Osteoblast (primary cell): ENCODE results near the gene COPG1. TPM values are rescaled to one million over a fixed set of nuclear protein-coding genes. Genes with fewer than 3 reads are reported as not detected.

Experiments used
- DNase-seq: peaks from one replicate; pipeline ENCODE4 v3.0.0; 2011; ENCODE audit warnings: low spot score, mixed read lengths; ENCODE audit not compliant: insufficient read length; ENCODE audit errors: missing footprints
- H2AFZ ChIP-seq: 2 replicates; pipeline ENCODE4 v1.6.0; 2011; ENCODE audit warnings: mild to moderate bottlenecking, low read length
- H3K27ac ChIP-seq: 2 replicates; pipeline ENCODE4 v1.5.1; 2011; ENCODE audit warnings: mild to moderate bottlenecking, low read depth, low read length, moderate library complexity
- H3K27me3 ChIP-seq: 2 replicates; pipeline ENCODE4 v1.6.0; 2012; ENCODE audit warnings: mild to moderate bottlenecking, control low read depth, inconsistent platforms, low read length, moderate library complexity; ENCODE audit not compliant: insufficient read depth
- H3K36me3 ChIP-seq: 2 replicates; pipeline ENCODE4 v1.5.1; 2011; ENCODE audit warnings: mild to moderate bottlenecking, low read length, control low read depth, moderate library complexity; ENCODE audit not compliant: insufficient read depth
- H3K4me1 ChIP-seq: 2 replicates; pipeline ENCODE4 v1.5.1; 2011; ENCODE audit warnings: mild to moderate bottlenecking, low read length, control low read depth, moderate library complexity; ENCODE audit not compliant: insufficient read depth
- H3K4me2 ChIP-seq: 2 replicates; pipeline ENCODE4 v1.6.0; 2011; ENCODE audit warnings: mild to moderate bottlenecking, low read length; ENCODE audit not compliant: insufficient read depth
- H3K4me3 ChIP-seq: fragments of 200-600 bp; sonication (generic); 3 replicates; pipeline ENCODE4 v1.5.1; 2012; ENCODE audit warnings: mild to moderate bottlenecking, low read length, inconsistent platforms; ENCODE audit not compliant: insufficient read depth
- H3K79me2 ChIP-seq: 2 replicates; pipeline ENCODE4 v1.6.0; 2012; ENCODE audit warnings: mild to moderate bottlenecking, low read length, control low read depth, inconsistent platforms; ENCODE audit not compliant: insufficient read depth
- H3K9me3 ChIP-seq: 2 replicates; pipeline ENCODE4 v1.5.1; 2011; ENCODE audit warnings: low read depth, low read length, control low read depth
- H4K20me1 ChIP-seq: 2 replicates; pipeline ENCODE4 v1.6.0; 2012; ENCODE audit warnings: mild to moderate bottlenecking, low read length, control low read depth; ENCODE audit not compliant: insufficient read depth
- CTCF ChIP-seq: IDR thresholded peaks from 2 replicates; pipeline ENCODE4 v1.5.1; 2011; ENCODE audit warnings: mild to moderate bottlenecking, low read depth, low read length, moderate library complexity; ENCODE audit errors: extremely low read depth
- total RNA-seq: library from RNA; depleted of rRNA; stranded (reverse); fragments of >200 nt; gene quantifications from 2 replicates; pipeline ENCODE4 v1.2.3, GENCODE V29; 2012

Gene COPG1
- total RNA-seq, 1 donor = 297 TPM

DNA sequence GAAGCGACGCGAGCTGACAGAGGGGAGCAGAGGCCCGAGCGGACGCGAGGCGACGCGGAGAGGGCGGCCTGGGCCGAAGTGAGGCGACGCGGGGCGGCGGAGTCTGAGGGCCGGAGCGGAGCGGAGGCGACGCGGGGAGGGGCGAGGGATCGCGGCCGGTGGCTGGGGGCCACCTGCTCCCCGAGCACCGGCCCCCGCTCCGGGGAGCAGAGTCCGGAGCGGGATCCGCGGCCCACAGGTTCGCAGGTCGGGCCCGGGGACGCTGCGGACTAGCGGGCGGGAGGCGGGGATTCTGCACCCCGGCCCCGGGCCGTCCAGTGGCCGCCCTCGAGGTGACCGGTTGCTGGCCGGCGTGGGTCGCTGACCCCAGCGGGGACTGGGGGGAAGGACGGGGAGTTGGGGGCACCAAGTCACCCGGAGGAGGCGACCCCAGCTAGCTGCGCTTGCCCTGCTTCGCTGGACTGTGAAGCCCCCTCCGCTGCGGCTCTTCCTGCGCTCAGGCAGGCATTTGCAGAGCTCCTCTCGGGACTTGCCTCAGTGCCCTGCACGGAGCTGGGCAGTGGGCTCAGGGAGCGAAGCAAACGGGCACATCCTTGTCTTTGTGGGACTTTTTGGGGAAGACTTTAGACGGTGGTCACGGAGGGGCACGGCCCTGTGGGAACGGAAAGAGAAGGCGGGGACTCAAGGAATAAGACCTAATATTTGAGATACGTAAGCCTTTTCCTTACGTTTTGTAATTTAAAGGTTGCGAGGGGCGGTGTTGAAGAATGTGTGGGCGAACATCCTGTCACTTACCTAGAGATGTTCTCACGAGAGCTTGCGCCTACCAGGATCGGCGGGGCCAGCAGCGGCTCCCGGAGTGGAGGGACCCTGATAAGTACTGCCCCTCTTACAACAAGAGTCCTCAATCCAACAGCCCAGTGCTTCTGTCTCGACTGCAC, 29.8 kb downstream of the COPG1 start:
- DNase-seq = peak; percentile 92
- Histone ChIP-seq H3K4me2 (peak overlapping the region; percentile 89), H2AFZ (peak overlapping the region; percentile 77), H3K9me3 (no peaks in the 10 kb centered on the region), H4K20me1 (peaks cover 11% of the 10 kb centered on the region), H3K36me3 (peaks cover 35% of the 10 kb centered on the region), H3K4me3 (peak overlapping the region; percentile 81), H3K27me3 (no peaks in the 10 kb centered on the region), H3K4me1 (peaks cover 17% of the 10 kb centered on the region), H3K79me2 (peaks cover 19% of the 10 kb centered on the region), H3K27ac (peak overlapping the region; percentile 77)
- no peak for TF ChIP-seq CTCF

GRCh38 chr3:129280183-129280582, 30.8 kb downstream of the COPG1 start:
- H3K9me3 ChIP-seq = no peaks in the 10 kb centered on the region
- no peak for TF ChIP-seq CTCF
- H3K27me3 ChIP-seq = no peaks in the 10 kb centered on the region
- peaks cover 9% of the 10 kb centered on the region for H4K20me1 ChIP-seq
- peak overlapping the region; percentile 81 for H3K4me3 ChIP-seq
- peaks cover 16% of the 10 kb centered on the region for H3K79me2 ChIP-seq
- H2AFZ ChIP-seq = no peak overlapping the region
- no peak for DNase-seq
- peak overlapping the region; percentile 77 for H3K27ac ChIP-seq
- H3K4me2 ChIP-seq = peak overlapping the region; percentile 89
- H3K36me3 ChIP-seq = peaks cover 26% of the 10 kb centered on the region
- H3K4me1 ChIP-seq = peaks cover 17% of the 10 kb centered on the region

- no peak for DNase-seq
- peaks cover 17% of the 10 kb centered on the region for H3K4me1 ChIP-seq
- H3K9me3 ChIP-seq = no peaks in the 10 kb centered on the region
- no peak overlapping the region for H3K4me2 ChIP-seq
- H3K4me3 ChIP-seq = no peak overlapping the region
- TF ChIP-seq CTCF = no peak
- H3K27ac ChIP-seq = no peak overlapping the region
- H2AFZ ChIP-seq = no peak overlapping the region
- H3K27me3 ChIP-seq = no peaks in the 10 kb centered on the region
- peaks cover 16% of the 10 kb centered on the region for H3K79me2 ChIP-seq
- peaks cover 12% of the 10 kb centered on the region for H3K36me3 ChIP-seq
- H4K20me1 ChIP-seq = peaks cover 4% of the 10 kb centered on the region
Observed at GRCh38 chr3:129281726-129282125, 32.3 kb downstream of the COPG1 start.

- Histone ChIP-seq H3K4me2 (peak overlapping the region; percentile 22), H3K27me3 (no peaks in the 10 kb centered on the region), H3K4me1 (peaks cover 11% of the 10 kb centered on the region), H2AFZ (no peak overlapping the region), H3K27ac (peak overlapping the region; percentile 43), H3K36me3 (peaks cover 6% of the 10 kb centered on the region), H3K9me3 (no peaks in the 10 kb centered on the region), H4K20me1 (peaks cover 4% of the 10 kb centered on the region), H3K4me3 (no peak overlapping the region), H3K79me2 (peaks cover 18% of the 10 kb centered on the region)
- no peak for TF ChIP-seq CTCF
- no peak for DNase-seq
Observed at GRCh38 chr3:129282727-129283327, 33.4 kb downstream of the COPG1 start.
